ENCODE measurements around the gene CARHSP1. TPM values are rescaled to one million over a fixed set of nuclear protein-coding genes. Genes with fewer than 3 reads are reported as not detected.

CARHSP1 gene
- total RNA-seq, 1 donor from 2014 or later = 113 TPM

DNA sequence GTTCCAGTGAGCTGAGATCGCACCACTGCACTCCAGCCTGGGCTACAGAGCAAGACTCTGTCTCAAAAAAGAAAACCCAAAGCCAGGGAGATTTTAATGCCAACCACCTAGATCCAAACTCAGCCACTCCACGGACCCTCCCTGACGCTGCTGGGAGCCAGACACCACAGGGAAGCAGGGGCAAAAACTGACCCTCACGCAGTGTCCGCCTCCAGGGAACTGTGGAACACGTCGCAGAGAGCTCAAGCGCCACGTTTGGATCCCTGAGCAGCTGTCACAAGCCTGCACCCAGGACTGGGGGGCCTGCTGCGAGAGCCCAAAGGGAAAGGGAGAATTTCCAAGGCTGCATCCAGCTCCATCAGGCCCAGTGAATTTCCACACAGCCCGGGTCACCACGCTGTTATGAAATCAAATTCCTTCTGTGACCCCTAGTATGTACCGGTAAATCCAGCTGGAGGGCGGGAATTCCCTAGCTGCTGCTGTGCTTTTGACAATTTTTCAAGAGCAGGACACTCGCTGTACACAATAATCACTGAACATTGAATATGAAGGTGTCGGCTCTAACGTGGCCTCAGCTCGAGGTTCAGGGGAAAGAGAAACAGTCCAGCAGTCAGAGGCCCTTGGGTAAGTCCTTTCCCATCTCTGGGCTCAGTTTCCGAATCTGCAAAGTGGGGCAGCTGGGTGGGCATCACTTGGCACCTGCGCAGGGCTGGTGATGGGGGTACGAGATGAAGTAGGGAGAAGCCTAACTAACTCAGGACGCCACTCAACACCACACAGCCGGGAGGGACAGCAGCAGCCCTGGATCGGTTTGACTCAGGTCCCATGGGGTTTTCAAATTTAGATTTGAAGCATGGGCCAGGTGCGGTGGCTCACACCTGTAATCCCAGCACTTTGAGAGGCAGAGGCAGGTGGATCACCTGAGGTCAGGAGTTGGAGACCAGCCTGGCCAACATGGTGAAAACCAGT is 8.6 kb downstream of the CARHSP1 start:
- Histone ChIP-seq H3K4me3 (ENCODE audit: low read depth, low read length) (no peak overlapping the region), H3K36me3 (ENCODE audit: control insufficient read depth, insufficient read depth, low read length) (peaks cover 3% of the 10 kb centered on the region), H3K27me3 (ENCODE audit: control insufficient read depth, insufficient read depth, low read length) (no peaks in the 10 kb centered on the region)
- DNase-seq (ENCODE audit: low read depth) = no peak
- TF ChIP-seq, protein P1, sequence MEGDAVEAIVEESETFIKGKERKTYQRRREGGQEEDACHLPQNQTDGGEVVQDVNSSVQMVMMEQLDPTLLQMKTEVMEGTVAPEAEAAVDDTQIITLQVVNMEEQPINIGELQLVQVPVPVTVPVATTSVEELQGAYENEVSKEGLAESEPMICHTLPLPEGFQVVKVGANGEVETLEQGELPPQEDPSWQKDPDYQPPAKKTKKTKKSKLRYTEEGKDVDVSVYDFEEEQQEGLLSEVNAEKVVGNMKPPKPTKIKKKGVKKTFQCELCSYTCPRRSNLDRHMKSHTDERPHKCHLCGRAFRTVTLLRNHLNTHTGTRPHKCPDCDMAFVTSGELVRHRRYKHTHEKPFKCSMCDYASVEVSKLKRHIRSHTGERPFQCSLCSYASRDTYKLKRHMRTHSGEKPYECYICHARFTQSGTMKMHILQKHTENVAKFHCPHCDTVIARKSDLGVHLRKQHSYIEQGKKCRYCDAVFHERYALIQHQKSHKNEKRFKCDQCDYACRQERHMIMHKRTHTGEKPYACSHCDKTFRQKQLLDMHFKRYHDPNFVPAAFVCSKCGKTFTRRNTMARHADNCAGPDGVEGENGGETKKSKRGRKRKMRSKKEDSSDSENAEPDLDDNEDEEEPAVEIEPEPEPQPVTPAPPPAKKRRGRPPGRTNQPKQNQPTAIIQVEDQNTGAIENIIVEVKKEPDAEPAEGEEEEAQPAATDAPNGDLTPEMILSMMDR (IDR thresholded peaks at IDR 0.05; ENCODE audit: insufficient read depth, low read length, poor library complexity, severe bottlenecking) = no peak

DNA sequence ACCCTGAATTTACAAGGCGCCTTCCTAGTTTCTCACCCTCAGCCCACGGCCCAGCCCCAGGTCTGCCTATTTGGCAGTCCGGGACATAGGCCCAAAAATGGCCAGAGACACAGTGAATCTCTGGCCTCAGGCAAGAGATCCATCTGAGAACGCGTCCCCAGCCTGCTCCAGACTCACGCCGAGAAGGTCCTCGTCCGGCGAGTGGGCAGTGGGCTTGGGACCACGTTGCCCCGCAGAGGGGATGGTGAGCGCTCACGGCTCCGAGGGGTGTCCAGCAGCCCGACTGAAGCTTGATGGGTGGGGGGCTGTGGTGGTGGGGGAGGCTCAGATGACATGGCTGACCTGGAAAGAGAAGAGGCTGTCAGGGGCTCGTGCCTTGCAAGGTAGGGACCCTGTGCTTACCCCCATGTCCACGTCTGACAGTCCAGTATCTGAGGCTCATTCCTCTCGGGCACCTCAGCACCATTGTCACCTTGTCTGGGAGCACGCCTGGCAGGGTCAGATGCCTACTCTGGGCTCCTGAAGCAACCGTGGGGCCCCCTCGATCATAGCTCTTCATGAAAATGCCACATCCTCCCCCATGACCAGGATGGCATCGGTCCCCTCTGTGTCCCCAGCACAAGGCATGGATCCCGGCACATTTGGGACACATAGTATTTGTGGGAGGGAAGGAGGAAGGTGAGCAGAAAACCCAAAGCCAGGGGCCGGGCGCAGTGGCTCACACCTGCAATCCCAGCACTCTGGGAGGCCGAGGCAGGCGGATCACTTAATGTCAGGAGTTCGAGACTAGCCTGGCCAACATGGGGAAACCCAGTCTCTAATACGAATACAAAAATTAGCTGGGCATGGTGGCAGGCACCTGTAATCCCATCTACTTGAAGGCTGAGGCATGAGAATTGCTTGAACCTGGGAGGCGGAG is 9.6 kb downstream of the CARHSP1 start:
- Histone ChIP-seq H3K27me3 (ENCODE audit: control insufficient read depth, insufficient read depth, low read length) (no peaks in the 10 kb centered on the region), H3K36me3 (ENCODE audit: control insufficient read depth, insufficient read depth, low read length) (peaks cover 3% of the 10 kb centered on the region), H3K4me3 (ENCODE audit: low read depth, low read length) (no peak overlapping the region)
- TF ChIP-seq, protein P1 (IDR thresholded peaks at IDR 0.05; ENCODE audit: insufficient read depth, low read length, poor library complexity, severe bottlenecking) = no peak
- DNase-seq (ENCODE audit: low read depth) = no peak

DNA sequence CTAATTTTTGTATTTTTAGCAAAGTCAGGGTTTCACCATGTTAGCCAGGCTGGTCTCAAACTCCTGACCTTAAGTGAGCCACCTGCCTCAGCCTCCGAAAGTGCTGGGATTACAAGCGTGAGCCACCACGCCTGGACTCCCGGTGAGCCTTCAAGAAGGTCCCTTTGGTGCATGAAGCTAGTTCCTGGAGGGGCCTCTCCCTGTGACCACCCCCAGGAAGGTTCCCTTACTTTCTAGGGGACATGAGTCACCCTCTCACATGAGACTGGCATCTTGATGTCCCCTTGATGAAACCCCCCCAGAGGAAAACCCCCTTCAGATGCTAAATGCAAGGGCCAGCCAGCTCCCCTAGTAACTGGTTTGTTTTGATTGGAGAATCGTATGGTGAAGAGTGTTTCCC is 12.8 kb downstream of the CARHSP1 start:
- no peak for DNase-seq (ENCODE audit: low read depth)
- H3K36me3 ChIP-seq (ENCODE audit: control insufficient read depth, insufficient read depth, low read length) = peaks cover 4% of the 10 kb centered on the region
- TF ChIP-seq, protein P1 (IDR thresholded peaks at IDR 0.05; ENCODE audit: insufficient read depth, low read length, poor library complexity, severe bottlenecking) = no peak

DNA sequence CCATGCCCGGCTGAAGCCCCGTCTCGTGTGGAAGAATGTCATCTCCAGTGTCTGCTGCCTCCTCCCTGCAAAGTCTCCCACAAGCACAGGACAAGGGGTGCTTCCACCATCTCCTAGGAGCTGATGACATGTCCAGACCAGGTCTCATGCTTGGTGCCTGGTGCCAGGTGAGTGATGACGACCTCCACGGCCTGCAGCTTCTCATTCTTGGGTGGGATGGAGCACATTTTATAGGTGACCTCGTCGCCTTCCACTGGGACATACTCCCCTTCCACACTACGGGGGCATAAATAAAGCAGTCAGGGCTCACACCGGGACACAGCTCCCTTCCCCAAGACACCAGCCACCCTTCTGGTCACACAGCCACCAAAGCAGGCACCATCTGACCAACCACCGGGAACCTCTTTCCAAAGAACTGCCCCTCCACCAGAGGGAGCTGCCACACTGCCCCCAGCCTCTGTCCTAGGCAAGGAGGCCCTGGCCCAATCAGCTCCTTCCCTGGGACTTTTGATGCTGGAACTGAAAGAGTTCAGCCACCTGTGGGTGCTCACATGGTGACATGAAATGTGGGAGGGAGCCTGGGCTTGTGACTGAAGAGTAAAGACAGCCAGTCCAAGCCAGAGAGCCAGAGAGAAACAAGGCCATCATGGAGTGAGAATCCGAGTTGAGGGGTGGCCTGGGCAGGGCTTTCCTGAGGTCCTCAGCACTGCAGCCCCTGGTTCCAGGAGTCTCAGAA is 13.6 kb downstream of the CARHSP1 start:
- TF ChIP-seq, protein P1 (IDR thresholded peaks at IDR 0.05; ENCODE audit: insufficient read depth, low read length, poor library complexity, severe bottlenecking) = no peak
- no peak for DNase-seq (ENCODE audit: low read depth)
- H3K27me3 ChIP-seq (ENCODE audit: control insufficient read depth, insufficient read depth, low read length) = no peaks in the 10 kb centered on the region
- H3K4me3 ChIP-seq (ENCODE audit: low read depth, low read length) = no peak overlapping the region
- peaks cover 4% of the 10 kb centered on the region for H3K36me3 ChIP-seq (ENCODE audit: control insufficient read depth, insufficient read depth, low read length)

More for the DNA sequence above, 12.8 kb downstream of the CARHSP1 start:
- Histone ChIP-seq H3K27me3 (ENCODE audit: control insufficient read depth, insufficient read depth, low read length) (no peaks in the 10 kb centered on the region), H3K4me3 (ENCODE audit: low read depth, low read length) (no peak overlapping the region)

DNA sequence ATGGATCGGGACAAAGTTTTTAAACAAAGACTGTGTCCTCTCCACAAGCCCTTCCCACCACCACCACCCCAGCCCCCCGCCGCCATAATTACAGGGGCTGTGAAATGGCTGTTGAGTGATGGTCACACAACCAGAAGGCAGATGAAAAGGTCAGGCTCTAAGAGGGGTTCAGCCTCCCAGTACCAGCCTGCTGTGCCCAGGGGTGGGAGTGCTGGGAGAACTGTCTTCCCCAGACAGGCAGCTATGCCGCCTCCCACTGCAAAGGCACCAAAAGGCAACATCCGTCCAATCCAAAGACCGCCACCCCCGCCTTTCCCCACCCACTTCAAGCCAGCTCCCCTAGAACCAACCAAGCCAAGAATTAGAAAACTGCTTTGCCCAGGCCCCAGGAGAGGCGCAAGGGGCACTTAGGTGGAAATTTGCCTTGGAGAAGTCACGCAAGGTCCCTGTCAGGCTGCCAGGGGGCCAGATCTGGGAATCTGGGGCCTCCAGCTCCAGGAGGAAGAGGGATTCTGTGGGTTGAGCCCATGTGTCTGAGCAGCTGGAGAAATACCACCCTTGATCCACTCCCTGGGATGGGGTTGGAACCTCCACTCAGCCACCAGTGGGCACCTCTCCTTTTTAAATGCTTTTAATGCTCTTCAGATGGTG is 14.4 kb downstream of the CARHSP1 start:
- no peak for DNase-seq (ENCODE audit: low read depth)
- Histone ChIP-seq H3K27me3 (ENCODE audit: control insufficient read depth, insufficient read depth, low read length) (no peaks in the 10 kb centered on the region), H3K4me3 (ENCODE audit: low read depth, low read length) (no peak overlapping the region), H3K36me3 (ENCODE audit: control insufficient read depth, insufficient read depth, low read length) (peaks cover 4% of the 10 kb centered on the region)
- TF ChIP-seq, protein P1 (IDR thresholded peaks at IDR 0.05; ENCODE audit: insufficient read depth, low read length, poor library complexity, severe bottlenecking) = no peak
